Measurements from ENCODE around the gene ADAMTS14. TPM values are rescaled to one million over a fixed set of nuclear protein-coding genes. Genes with fewer than 3 reads are reported as not detected.
A peak's percentile ranks its signal among the peaks of the same experiment; 100 is the strongest.

The ADAMTS14 gene
- total RNA-seq, 1 donor from 2014 or later = 4.1 TPM

DNA sequence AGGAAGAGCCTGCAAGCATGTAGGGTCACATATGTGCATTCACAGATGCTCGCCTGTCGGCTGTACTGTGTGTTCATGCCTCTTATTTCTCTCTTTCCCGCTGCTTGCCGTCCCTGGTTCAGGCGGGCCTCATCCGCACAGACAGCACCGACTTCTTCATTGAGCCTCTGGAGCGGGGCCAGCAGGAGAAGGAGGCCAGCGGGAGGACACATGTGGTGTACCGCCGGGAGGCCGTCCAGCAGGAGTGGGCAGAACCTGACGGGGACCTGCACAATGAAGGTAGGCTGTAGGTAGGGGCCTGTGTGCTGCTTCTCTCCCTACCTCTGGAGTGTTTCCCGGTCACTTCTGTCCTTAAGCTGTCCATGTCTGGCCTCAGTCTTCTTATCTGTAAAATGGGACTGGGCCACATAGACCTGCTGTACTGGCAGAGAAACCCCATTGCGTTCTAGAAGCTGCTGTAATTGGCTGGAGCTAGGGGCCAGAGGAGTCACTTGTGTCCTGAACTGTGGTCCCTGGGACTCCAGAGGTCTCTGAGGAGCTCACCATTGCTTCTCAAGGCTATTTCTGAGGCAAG lies 30.0 kb downstream of the ADAMTS14 start:
- H3K36me3 Mint-ChIP-seq = no peaks in the 10 kb centered on the region
- peak overlapping the region; percentile 36 for H3K27ac Mint-ChIP-seq
- no peak overlapping the region for H3K4me3 Mint-ChIP-seq
- H3K4me1 Mint-ChIP-seq = peaks cover 8% of the 10 kb centered on the region
- no peaks in the 10 kb centered on the region for H3K27me3 Mint-ChIP-seq (ENCODE audit: low read depth)
- no peaks in the 10 kb centered on the region for H3K9me3 Mint-ChIP-seq
- TF ChIP-seq, protein P1, sequence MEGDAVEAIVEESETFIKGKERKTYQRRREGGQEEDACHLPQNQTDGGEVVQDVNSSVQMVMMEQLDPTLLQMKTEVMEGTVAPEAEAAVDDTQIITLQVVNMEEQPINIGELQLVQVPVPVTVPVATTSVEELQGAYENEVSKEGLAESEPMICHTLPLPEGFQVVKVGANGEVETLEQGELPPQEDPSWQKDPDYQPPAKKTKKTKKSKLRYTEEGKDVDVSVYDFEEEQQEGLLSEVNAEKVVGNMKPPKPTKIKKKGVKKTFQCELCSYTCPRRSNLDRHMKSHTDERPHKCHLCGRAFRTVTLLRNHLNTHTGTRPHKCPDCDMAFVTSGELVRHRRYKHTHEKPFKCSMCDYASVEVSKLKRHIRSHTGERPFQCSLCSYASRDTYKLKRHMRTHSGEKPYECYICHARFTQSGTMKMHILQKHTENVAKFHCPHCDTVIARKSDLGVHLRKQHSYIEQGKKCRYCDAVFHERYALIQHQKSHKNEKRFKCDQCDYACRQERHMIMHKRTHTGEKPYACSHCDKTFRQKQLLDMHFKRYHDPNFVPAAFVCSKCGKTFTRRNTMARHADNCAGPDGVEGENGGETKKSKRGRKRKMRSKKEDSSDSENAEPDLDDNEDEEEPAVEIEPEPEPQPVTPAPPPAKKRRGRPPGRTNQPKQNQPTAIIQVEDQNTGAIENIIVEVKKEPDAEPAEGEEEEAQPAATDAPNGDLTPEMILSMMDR (IDR thresholded peaks at IDR 0.05; ENCODE audit: unreplicated experiment) = no peak
- DNase-seq (ENCODE audit: low spot score in 2 of 2, unreplicated experiment in 2 of 2) = no peak

DNA sequence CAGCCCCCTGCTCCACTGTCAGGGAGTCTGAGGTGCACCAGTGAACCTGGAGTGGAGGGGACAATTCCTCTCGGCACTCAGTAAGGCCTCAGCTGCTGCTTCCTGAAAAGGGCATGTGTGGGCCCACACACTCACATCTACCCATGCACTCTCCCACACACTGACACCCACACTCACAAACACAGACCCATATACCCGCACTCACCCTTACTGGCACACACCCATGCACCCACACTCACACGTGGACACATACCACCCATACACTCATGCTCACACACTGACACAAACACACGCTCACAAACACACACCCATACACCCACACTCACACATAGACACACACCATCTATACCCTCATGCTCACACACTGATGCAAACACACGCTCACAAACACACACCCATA lies 31.9 kb downstream of the ADAMTS14 start:
- no peaks in the 10 kb centered on the region for H3K27me3 Mint-ChIP-seq (ENCODE audit: low read depth)
- DNase-seq (ENCODE audit: low spot score in 2 of 2, unreplicated experiment in 2 of 2) = no peak
- H3K4me1 Mint-ChIP-seq = peaks cover 8% of the 10 kb centered on the region
- H3K9me3 Mint-ChIP-seq = no peaks in the 10 kb centered on the region
- H3K4me3 Mint-ChIP-seq = no peak overlapping the region
- TF ChIP-seq, protein P1 (IDR thresholded peaks at IDR 0.05; ENCODE audit: unreplicated experiment) = no peak
- no peak overlapping the region for H3K27ac Mint-ChIP-seq
- no peaks in the 10 kb centered on the region for H3K36me3 Mint-ChIP-seq

DNA sequence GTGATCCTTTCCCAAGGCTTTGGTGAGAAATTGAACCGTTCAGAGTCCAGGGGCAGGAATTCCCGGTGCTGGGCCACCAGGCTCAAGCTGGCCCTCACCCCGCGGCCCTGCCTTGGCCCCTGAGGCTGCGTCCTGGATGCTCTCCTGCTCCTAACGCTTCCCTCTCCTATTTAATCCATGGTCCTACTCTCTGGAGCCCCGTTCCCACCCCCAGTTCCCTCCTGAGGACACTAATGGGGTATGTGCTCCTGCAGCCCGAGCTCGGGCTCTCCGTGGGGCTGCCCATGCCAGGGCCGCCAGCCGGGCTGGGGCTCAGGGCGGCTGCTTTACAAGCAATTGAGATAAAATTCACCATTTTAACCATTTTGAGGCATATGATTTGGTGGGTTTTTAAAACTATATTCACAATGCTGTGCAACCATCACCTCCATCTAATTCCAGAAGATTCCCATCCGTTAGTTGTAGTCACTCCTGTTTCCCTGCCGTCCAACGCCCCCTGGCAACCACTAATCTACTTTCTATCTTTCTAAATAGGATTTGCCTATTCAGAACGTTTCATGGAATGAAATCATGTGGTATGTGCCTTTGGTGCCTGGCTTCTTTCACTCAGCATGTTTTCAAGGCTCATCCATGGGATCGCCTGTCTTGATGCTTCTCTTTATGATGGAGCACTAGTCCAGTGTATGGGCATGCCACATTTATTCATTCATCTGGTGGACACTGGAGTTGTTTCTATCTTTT lies 33.0 kb downstream of the ADAMTS14 start:
- no peaks in the 10 kb centered on the region for H3K27me3 Mint-ChIP-seq (ENCODE audit: low read depth)
- DNase-seq (ENCODE audit: low spot score in 2 of 2, unreplicated experiment in 2 of 2) = no peak
- H3K4me3 Mint-ChIP-seq = no peak overlapping the region
- no peaks in the 10 kb centered on the region for H3K36me3 Mint-ChIP-seq
- TF ChIP-seq, protein P1 (IDR thresholded peaks at IDR 0.05; ENCODE audit: unreplicated experiment) = no peak
- no peak overlapping the region for H3K27ac Mint-ChIP-seq
- peaks cover 5% of the 10 kb centered on the region for H3K4me1 Mint-ChIP-seq
- H3K9me3 Mint-ChIP-seq = no peaks in the 10 kb centered on the region

DNA sequence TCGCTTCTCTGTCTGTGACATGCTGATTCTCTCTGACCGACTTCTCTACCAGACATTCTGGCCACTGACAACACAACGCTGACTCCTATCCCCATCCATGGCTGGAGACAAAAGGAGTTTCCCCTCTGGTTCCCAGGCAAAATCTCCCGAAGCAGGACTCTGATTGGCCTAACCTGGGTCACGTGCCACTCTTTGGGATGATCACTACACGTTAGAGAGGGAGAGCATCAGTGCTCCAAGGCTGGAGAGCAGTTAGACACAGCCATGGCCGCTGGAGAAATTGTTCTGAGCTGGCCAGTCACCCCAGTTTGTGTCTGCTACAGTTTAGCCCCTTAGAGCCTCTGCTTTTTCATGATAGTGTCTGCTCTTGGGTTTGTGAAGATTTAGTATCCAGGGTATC lies 38.9 kb downstream of the ADAMTS14 start:
- no peaks in the 10 kb centered on the region for H3K36me3 Mint-ChIP-seq
- TF ChIP-seq, protein P1 (IDR thresholded peaks at IDR 0.05; ENCODE audit: unreplicated experiment) = no peak
- no peaks in the 10 kb centered on the region for H3K4me1 Mint-ChIP-seq
- no peak overlapping the region for H3K27ac Mint-ChIP-seq
- no peak for DNase-seq (ENCODE audit: low spot score in 2 of 2, unreplicated experiment in 2 of 2)
- H3K9me3 Mint-ChIP-seq = no peaks in the 10 kb centered on the region
- no peaks in the 10 kb centered on the region for H3K27me3 Mint-ChIP-seq (ENCODE audit: low read depth)
- H3K4me3 Mint-ChIP-seq = no peak overlapping the region

DNA sequence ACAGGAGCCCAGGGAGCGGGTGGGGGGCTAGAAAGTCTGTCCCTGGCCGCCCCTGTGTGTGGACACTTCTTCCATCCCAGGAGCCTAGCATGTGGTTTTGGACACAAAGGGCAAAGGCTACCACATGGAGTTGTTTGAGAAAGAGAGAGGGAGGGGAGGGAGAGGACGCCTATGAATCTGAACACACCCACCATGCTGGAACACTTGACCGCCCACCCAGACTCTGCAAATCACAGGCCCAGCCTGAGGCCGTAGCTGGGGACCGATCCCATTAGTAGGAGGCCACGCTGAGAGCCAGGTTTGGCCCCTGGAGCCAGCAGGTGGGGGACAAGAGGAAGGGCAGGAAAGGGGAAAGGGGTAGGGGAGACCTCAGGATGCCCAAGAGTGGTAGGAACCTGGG lies 39.6 kb downstream of the ADAMTS14 start:
- Mint-ChIP-seq H3K4me1 (no peaks in the 10 kb centered on the region), H3K27me3 (ENCODE audit: low read depth) (no peaks in the 10 kb centered on the region), H3K9me3 (no peaks in the 10 kb centered on the region), H3K27ac (no peak overlapping the region), H3K36me3 (no peaks in the 10 kb centered on the region), H3K4me3 (no peak overlapping the region)
- no peak for DNase-seq (ENCODE audit: low spot score in 2 of 2, unreplicated experiment in 2 of 2)
- TF ChIP-seq, protein P1 (IDR thresholded peaks at IDR 0.05; ENCODE audit: unreplicated experiment) = no peak
